ENCODE data around the gene ZCCHC3. TPM values are rescaled to one million over a fixed set of nuclear protein-coding genes. Genes with fewer than 3 reads are reported as not detected.
"Not testable (repeated sequence)": the region's sequence is repeated elsewhere in the genome, so short reads cannot be mapped to it uniquely, and the experiment has no call there.

ZCCHC3 gene
- total RNA-seq, 1 donor from 2014 or later, result 20.1 TPM

DNA sequence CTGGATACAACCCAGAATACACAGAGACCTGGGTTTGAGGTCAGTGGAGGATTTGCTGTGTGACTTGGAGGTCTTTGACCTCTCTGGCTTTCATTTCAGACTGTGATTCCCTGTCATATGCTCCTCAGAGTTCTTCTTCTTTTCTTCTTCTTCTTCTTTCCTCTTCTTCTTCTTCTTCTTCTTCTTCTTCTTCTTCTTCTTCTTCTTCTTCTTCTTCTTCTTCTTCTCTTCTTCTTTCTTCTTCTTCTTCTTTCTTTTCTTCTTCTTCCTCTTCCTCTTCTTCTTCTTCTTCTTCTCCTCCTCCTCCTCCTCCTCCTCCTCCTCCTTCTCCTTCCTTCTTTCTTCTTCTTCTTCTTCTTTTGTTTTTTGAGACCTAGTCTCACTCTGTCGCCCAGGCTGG, 38.7 kb downstream of the ZCCHC3 start:
- DNase-seq (ENCODE audit: low read depth), result not testable (repeated sequence)

DNA sequence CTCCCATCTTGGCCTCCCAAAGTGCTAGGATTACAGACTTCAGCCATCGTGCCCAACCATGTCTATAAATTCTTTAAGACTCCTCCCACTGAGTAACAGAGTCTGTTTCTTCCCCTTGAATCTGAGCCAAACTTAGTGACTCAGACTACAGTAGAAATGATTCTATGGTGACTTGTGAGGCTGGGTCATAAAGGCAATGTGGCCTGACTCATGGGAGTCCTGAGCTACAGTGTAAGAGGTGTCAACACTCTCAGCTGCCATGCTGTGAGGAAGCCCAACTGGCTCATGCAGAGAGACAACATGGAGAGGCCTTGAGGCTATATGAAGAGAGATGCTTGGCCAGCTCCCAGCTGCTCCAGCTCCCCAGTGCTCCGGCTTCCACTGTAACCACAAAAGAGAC, 44.3 kb downstream of the ZCCHC3 start:
- DNase-seq (ENCODE audit: low read depth), result no peak

- DNase-seq (ENCODE audit: low read depth), result no peak
These were observed 45.7 kb downstream of the ZCCHC3 start for GRCh38 chr20:343107-343506.

DNA sequence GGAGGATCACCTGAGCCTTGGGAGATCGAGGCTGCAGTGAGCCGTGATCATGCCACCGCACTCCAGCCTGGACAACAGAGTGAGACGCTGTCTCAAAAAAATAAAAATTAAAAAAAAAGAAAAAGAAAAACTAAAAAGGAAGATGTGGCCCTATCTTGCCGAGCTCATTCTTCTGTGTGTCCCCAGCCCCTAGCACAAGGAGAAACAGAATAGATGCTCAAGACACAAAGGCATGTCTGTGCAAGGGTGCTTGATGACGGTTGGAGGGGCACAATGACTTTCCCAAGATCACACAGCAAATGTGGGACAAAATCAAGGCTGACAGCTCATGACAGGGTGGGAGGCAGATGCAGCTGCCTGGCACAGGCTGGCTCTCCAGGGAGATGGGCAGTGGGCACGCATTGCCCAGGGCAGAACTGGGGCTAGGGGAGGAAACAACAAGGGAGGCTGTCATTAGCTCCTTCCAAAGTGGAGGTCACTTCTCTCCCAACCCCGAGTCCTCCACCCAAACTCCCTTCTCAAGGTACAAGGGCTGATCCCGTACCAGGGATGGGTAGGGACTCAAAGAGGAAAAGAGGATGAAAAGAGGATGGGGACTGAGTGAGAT, 48.8 kb downstream of the ZCCHC3 start:
- no peak for DNase-seq (ENCODE audit: low read depth)

DNA sequence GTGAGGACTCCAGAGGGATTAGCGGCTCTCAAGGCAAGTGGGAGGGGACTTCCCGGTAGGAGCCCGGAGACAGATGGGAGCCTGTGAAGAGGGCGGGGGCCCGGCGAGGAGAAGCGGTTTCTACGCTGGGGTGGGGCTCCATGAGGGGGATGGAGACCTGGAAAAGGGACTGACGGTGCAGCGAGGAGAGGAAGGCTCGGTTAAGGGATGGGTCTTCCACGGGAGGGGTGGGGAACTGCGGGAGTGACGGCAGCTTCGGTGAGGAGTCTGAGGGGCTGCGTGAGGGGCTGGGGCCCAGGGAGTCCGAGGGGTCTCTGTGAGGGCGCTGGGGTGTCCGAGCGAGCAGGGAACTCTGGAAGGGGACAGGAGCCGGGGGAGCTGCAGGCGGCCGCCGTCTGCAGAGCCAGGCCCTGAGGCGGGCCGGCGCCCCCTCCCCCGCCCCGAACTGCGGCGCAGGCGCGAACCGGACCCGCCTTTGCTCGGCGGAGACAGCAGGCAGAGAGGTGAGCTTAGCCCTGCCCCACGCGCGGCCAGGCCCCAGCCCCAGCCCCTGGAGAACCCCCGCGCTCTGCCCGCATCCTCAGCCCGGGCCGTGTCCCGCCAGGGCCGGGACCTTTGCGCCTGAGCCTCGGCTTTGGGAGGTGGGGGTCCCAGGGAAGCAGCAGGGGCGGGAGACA, 49.4 kb downstream of the ZCCHC3 start, which contains the start of gene NRSN2:
TSS of gene NRSN2 (plus strand) at position 472 of the 677 bp plus-strand sequence. CDS start 2,533 bp downstream, outside the sequence.
- DNase-seq (ENCODE audit: low read depth), result peak; percentile 72

DNA sequence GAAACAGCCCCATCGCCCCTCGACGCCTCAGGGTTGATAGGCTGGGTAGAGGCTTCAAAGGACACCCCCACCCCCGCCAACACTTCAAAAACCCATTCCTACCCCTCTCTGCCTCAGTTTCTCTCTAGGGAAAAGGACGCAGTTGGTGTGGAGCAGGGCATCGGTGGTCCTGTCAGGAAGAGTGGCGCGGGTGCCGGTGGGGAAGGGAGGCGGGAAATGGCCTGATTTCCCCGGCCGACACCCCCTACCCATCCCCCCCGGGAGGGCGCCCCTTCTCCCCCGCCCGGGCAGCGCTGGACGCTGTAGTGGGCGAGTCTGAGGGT, 49.9 kb downstream of the ZCCHC3 start:
- DNase-seq (ENCODE audit: low read depth), result no peak

- peak; percentile 91 for DNase-seq (ENCODE audit: low read depth)
These were observed 50.5 kb downstream of the ZCCHC3 start for GRCh38 chr20:347640-348484.

GRCh38 chr20:348972-349841, 51.8 kb downstream of the ZCCHC3 start:
- no peak for DNase-seq (ENCODE audit: low read depth)

Other genes starting within 250 kb of the ZCCHC3 start
- gene DEFB125, start 209.9 kb upstream of the ZCCHC3 start, total RNA-seq, result not detected in 2 replicates
- not detected in 2 replicates for gene DEFB126, start 155.0 kb upstream of the ZCCHC3 start, total RNA-seq
- gene DEFB127, start 140.1 kb upstream of the ZCCHC3 start, total RNA-seq, result not detected in 2 replicates
- gene DEFB128, start 107.9 kb upstream of the ZCCHC3 start, total RNA-seq, result not detected in 2 replicates
- not detected in 2 replicates for gene DEFB129, start 70.3 kb upstream of the ZCCHC3 start, total RNA-seq
- not detected in 2 replicates for gene DEFB132, start 39.8 kb upstream of the ZCCHC3 start, total RNA-seq
- 2.5 and 3.3 TPM in 2 replicates for gene C20orf96, start 6.8 kb upstream of the ZCCHC3 start, total RNA-seq
- 10.2 and 11.7 TPM in 2 replicates for gene SOX12, start 28.0 kb downstream of the ZCCHC3 start, total RNA-seq
- 33.1 and 38.2 TPM in 2 replicates for gene NRSN2, start 49.5 kb downstream of the ZCCHC3 start, total RNA-seq
- 6.1 and 9.6 TPM in 2 replicates for gene TRIB3, start 83.2 kb downstream of the ZCCHC3 start, total RNA-seq
- gene RBCK1, start 110.7 kb downstream of the ZCCHC3 start, total RNA-seq, result 85.1 and 106 TPM in 2 replicates
- gene TBC1D20, start 165.0 kb downstream of the ZCCHC3 start, total RNA-seq, result 29.1 and 40.1 TPM in 2 replicates
- 194 and 199 TPM in 2 replicates for gene CSNK2A1, start 246.2 kb downstream of the ZCCHC3 start, total RNA-seq

Data from myocyte (in vitro differentiated cells).